Fibroblast of the conjunctiva (primary cell): ENCODE measurements around the gene ABCA2.
"Not testable (repeated sequence)": the region's sequence is repeated elsewhere in the genome, so short reads cannot be mapped to it uniquely, and the experiment has no call there.

Experiments
- DNase-seq: peaks from one replicate; pipeline ENCODE4 v3.0.0-alpha.2; 2010; ENCODE audit warnings: low read depth

The ABCA2 gene

GRCh38 chr9:137064027-137064879 is 36.2 kb upstream of the ABCA2 start:
- no peak for DNase-seq

- DNase-seq, result no peak
Measured at GRCh38 chr9:137063311-137064026, 35.4 kb upstream of the ABCA2 start.

GRCh38 chr9:137062798-137063197 is 34.8 kb upstream of the ABCA2 start:
- DNase-seq, result not testable (repeated sequence)

- no peak for DNase-seq
Measured at GRCh38 chr9:137062384-137062783, 34.3 kb upstream of the ABCA2 start.

GRCh38 chr9:137058521-137059234 is 30.6 kb upstream of the ABCA2 start:
- DNase-seq, result no peak

GRCh38 chr9:137057545-137057944 is 29.5 kb upstream of the ABCA2 start:
- no peak for DNase-seq

- DNase-seq, result no peak
Measured at GRCh38 chr9:137056739-137057415, 28.8 kb upstream of the ABCA2 start.

- peak; percentile 94 for DNase-seq
Measured at GRCh38 chr9:137055385-137056364, 27.6 kb upstream of the ABCA2 start.

GRCh38 chr9:137054932-137055384 is 26.9 kb upstream of the ABCA2 start:
- no peak for DNase-seq

GRCh38 chr9:137053944-137054931 is 26.2 kb upstream of the ABCA2 start, which contains the start of gene ENTPD2:
ENTPD2 (minus strand) TSS chr9:137054061; CDS start chr9:137053997, 64 bp downstream.
- DNase-seq, result no peak

GRCh38 chr9:137052998-137053943 is 25.2 kb upstream of the ABCA2 start:
- no peak for DNase-seq

GRCh38 chr9:137052293-137052692 is 24.3 kb upstream of the ABCA2 start:
- no peak for DNase-seq

GRCh38 chr9:137051145-137051724 is 23.2 kb upstream of the ABCA2 start:
- DNase-seq, result no peak

GRCh38 chr9:137050570-137050969 is 22.5 kb upstream of the ABCA2 start:
- DNase-seq, result no peak

GRCh38 chr9:137049544-137050449 is 21.8 kb upstream of the ABCA2 start:
- no peak for DNase-seq

- no peak for DNase-seq
Measured at GRCh38 chr9:137048655-137049543, 20.9 kb upstream of the ABCA2 start.
